HUDEP-2 (cell line): Measurements from ENCODE around the gene BCL2L15.

ENCODE experiments used
- DNase-seq, 76 experiments: peaks; one replicate each; lab custom pipeline; 2025; ENCODE audit not compliant: unreplicated experiment in 76 of 76; lab: John Stamatoyannopoulos, UW

The BCL2L15 gene

GRCh38 chr1:113835686-113836290 is 51.6 kb downstream of the BCL2L15 start:
- peak in 20 of 76 experiments; percentile 5 to 54 (median 32) for DNase-seq

- DNase-seq = no peak
Measured at GRCh38 chr1:113834716-113835115, 52.7 kb downstream of the BCL2L15 start.
